GM23338 (cell line): Measurements from ENCODE around the gene SORCS2. TPM values are rescaled to one million over a fixed set of nuclear protein-coding genes. Genes with fewer than 3 reads are reported as not detected.

Experiments used
- ATAC-seq: fragments of 200-7000 bp; cut with Tn5 transposase; 3 replicates; pipeline ENCODE4 v1.9.1; 2020
- DNase-seq: peaks from one replicate; pipeline ENCODE4 v3.0.0-alpha.2; 2015; ENCODE audit warnings: low spot score
- H2AFZ ChIP-seq: fragments of 200-600 bp; sonication (generic); 2 replicates; pipeline ENCODE4 v1.8.0; 2016; ENCODE audit warnings: antibody characterized with exemption, mild to moderate bottlenecking, moderate library complexity
- H3F3A ChIP-seq: fragments of 200-600 bp; sonication (generic); replicated peaks from 2 replicates; pipeline ENCODE4 v1.8.0; 2017; ENCODE audit warnings: antibody characterized with exemption, mixed run types, low read depth
- H3K27ac ChIP-seq: fragments of 200-600 bp; sonication (generic); 2 replicates; pipeline ENCODE4 v1.6.1; 2016; ENCODE audit warnings: low read depth
- H3K27me3 ChIP-seq: fragments of 200-600 bp; sonication (generic); 2 replicates; pipeline ENCODE4 v1.8.0; 2016; ENCODE audit warnings: mild to moderate bottlenecking, mixed run types, moderate library complexity; ENCODE audit not compliant: insufficient read depth
- H3K36me3 ChIP-seq: fragments of 200-600 bp; sonication (generic); 2 replicates; pipeline ENCODE4 v1.8.0; 2016; ENCODE audit warnings: mild to moderate bottlenecking; ENCODE audit not compliant: insufficient read depth
- H3K4me1 ChIP-seq: fragments of 200-600 bp; sonication (generic); 2 replicates; pipeline ENCODE4 v1.8.0; 2016; ENCODE audit warnings: mild to moderate bottlenecking, moderate library complexity; ENCODE audit not compliant: insufficient read depth
- H3K4me2 ChIP-seq: fragments of 200-600 bp; sonication (generic); 2 replicates; pipeline ENCODE4 v1.7.1; 2017; ENCODE audit warnings: mixed run types
- H3K4me3 ChIP-seq: fragments of 200-600 bp; sonication (generic); 2 replicates; pipeline ENCODE4 v1.6.1; 2016; ENCODE audit warnings: mixed run types
- H3K79me2 ChIP-seq: fragments of 200-600 bp; sonication (generic); replicated peaks from 2 replicates; pipeline ENCODE4 v1.8.0; 2017; ENCODE audit warnings: mild to moderate bottlenecking; ENCODE audit not compliant: insufficient read depth
- H3K9me2 ChIP-seq: fragments of 200-600 bp; sonication (generic); 2 replicates; pipeline ENCODE4 v1.8.0; 2017; ENCODE audit not compliant: insufficient read depth
- H4K20me1 ChIP-seq: fragments of 200-600 bp; sonication (generic); replicated peaks from 2 replicates; pipeline ENCODE4 v1.8.0; 2017; ENCODE audit warnings: mild to moderate bottlenecking; ENCODE audit not compliant: insufficient read depth
- H3K27ac Mint-ChIP-seq: 2 replicates; pipeline ENCODE4 v1.8.0; 2020; ENCODE audit warnings: inconsistent platforms, mild to moderate bottlenecking, moderate library complexity, mixed read lengths
- H3K27me3 Mint-ChIP-seq: 3 replicates; pipeline ENCODE4 v1.8.0; 2022; ENCODE audit warnings: low read depth, mild to moderate bottlenecking, moderate library complexity, mixed read lengths, inconsistent platforms; ENCODE audit not compliant: insufficient read depth, poor library complexity
- H3K36me3 Mint-ChIP-seq: 3 replicates; pipeline ENCODE4 v1.8.0; 2021; ENCODE audit warnings: low read depth, mild to moderate bottlenecking, inconsistent platforms, moderate library complexity, mixed read lengths
- H3K4me1 Mint-ChIP-seq: 3 replicates; pipeline ENCODE4 v1.8.0; 2020; ENCODE audit warnings: mild to moderate bottlenecking, inconsistent platforms, mixed read lengths
- H3K4me3 Mint-ChIP-seq: 3 replicates; pipeline ENCODE4 v1.8.0; 2021; ENCODE audit warnings: moderate library complexity, mild to moderate bottlenecking, inconsistent platforms, mixed read lengths
- H3K9me3 Mint-ChIP-seq: 3 replicates; pipeline ENCODE4 v1.8.0; 2020; ENCODE audit warnings: moderate library complexity, mild to moderate bottlenecking, inconsistent platforms, mixed read lengths
- CREB1 ChIP-seq: fragments of 250-450 bp; sonication (Bioruptor Pico); IDR thresholded peaks from 2 replicates; pipeline ENCODE4 v1.5.0; 2020; ENCODE audit warnings: low read depth, mild to moderate bottlenecking, moderate library complexity
- EZH2 ChIP-seq: fragments of 200-600 bp; sonication (generic); IDR thresholded peaks from one replicate; pipeline ENCODE4 v1.8.0; 2017; ENCODE audit warnings: antibody characterized with exemption, mild to moderate bottlenecking, low read depth; ENCODE audit not compliant: unreplicated experiment
- EZH2phosphoT487 ChIP-seq: fragments of 200-600 bp; sonication (generic); IDR thresholded peaks from one replicate; pipeline ENCODE4 v1.8.1; 2018; ENCODE audit warnings: antibody characterized with exemption; ENCODE audit not compliant: unreplicated experiment
- JUNB ChIP-seq: IDR thresholded peaks from one replicate; pipeline ENCODE4 v1.6.1; 2016; ENCODE audit warnings: antibody characterized with exemption; ENCODE audit not compliant: unreplicated experiment
- NANOG ChIP-seq: IDR thresholded peaks from 2 replicates; pipeline ENCODE4 v1.6.1; 2016; ENCODE audit warnings: antibody characterized with exemption, borderline replicate concordance
- POLR2AphosphoS5 ChIP-seq: IDR thresholded peaks from 2 replicates; pipeline ENCODE4 v1.6.1; 2016; ENCODE audit warnings: antibody characterized with exemption, low read depth
- STAT1 ChIP-seq: IDR thresholded peaks from one replicate; pipeline ENCODE4 v1.6.1; 2016; ENCODE audit warnings: antibody characterized with exemption; ENCODE audit not compliant: unreplicated experiment
- ZNF114 ChIP-seq: fragments of 250-450 bp; sonication (Bioruptor Pico); IDR thresholded peaks from 2 replicates; pipeline ENCODE4 v1.5.0; 2020; ENCODE audit warnings: mild to moderate bottlenecking, moderate library complexity
- ZNF331 ChIP-seq: fragments of 250-450 bp; sonication (Bioruptor Pico); IDR thresholded peaks from 2 replicates; pipeline ENCODE4 v1.5.0; 2020; ENCODE audit warnings: low read depth, mild to moderate bottlenecking, moderate library complexity
- polyA plus RNA-seq: library from polyadenylated mRNA; unstranded; fragments of >200 nt; fragmentation: Nextera tagmentation; extraction: Ambion mirVana; gene quantifications from 2 replicates; pipeline ENCODE4 v1.2.1, GENCODE V29; 2016
- total RNA-seq: library from RNA; depleted of rRNA; stranded (reverse); fragments of >200 nt; shearing (Covaris generic); gene quantifications from 2 replicates; pipeline ENCODE4 v1.2.3, GENCODE V29; 2014
- TF ChIP-seq, protein P1 (sequence below): fragments of 250-450 bp; sonication (Bioruptor Pico); IDR thresholded peaks from 2 replicates; pipeline ENCODE4 v1.5.0; 2020; ENCODE audit warnings: mild to moderate bottlenecking, moderate library complexity
- TF ChIP-seq, protein P2 (sequence below): IDR thresholded peaks from one replicate; pipeline ENCODE4 v1.6.1; 2018; ENCODE audit warnings: antibody characterized with exemption; ENCODE audit not compliant: unreplicated experiment
- TF ChIP-seq, protein P3 (sequence below), 2 experiments: fragments of 200-600 bp in 1 of 2; sonication (generic) in 1 of 2; conservative IDR thresholded peaks; 2 replicates each; pipeline versions ENCODE4 v1.5.1 to v1.6.1; 2016 to 2017; ENCODE audit warnings: antibody characterized with exemption in 2 of 2, low read depth in 2 of 2, mild to moderate bottlenecking in 2 of 2, moderate library complexity in 1 of 2
- TF ChIP-seq, protein P4 (sequence below): IDR thresholded peaks from 2 replicates; pipeline ENCODE4 v1.6.1; 2016; ENCODE audit warnings: antibody characterized with exemption

The SORCS2 gene
- total and polyA plus RNA-seq, 2 experiments from 2014 or later = 0.47 to 2.4 TPM

DNA sequence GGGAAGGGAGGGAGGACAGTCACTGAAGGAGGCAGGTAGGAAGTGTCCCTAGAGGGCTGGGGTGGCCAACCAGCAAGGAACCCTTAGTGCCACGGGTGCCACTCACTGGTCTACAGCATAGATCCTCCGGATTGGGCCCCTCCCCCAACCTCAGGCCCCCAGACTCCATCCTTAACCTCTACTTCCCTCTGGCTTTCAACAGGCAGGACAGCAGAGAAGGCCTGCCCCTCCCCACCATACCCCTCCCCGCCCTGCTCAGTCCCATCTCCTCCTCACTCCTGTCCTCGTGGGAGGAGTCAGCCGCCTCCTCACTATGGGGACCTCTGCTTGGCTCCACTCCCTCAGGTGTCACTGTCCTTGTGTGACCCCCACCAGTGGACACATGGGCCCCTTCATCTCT is 320.1 kb downstream of the SORCS2 start:
- H3K27me3 Mint-ChIP-seq = peaks cover 8% of the 10 kb centered on the region

More for the DNA sequence above, 320.1 kb downstream of the SORCS2 start:
- peaks cover 32% of the 10 kb centered on the region for H3K4me1 Mint-ChIP-seq
- H3K36me3 Mint-ChIP-seq = no peaks in the 10 kb centered on the region
- TF ChIP-seq EZH2phosphoT487 = no peak
- no peak for TF ChIP-seq ZNF114 (CRISPR knock-in tag)
- no peak for TF ChIP-seq ZNF331 (CRISPR knock-in tag)
- TF ChIP-seq, protein P1, sequence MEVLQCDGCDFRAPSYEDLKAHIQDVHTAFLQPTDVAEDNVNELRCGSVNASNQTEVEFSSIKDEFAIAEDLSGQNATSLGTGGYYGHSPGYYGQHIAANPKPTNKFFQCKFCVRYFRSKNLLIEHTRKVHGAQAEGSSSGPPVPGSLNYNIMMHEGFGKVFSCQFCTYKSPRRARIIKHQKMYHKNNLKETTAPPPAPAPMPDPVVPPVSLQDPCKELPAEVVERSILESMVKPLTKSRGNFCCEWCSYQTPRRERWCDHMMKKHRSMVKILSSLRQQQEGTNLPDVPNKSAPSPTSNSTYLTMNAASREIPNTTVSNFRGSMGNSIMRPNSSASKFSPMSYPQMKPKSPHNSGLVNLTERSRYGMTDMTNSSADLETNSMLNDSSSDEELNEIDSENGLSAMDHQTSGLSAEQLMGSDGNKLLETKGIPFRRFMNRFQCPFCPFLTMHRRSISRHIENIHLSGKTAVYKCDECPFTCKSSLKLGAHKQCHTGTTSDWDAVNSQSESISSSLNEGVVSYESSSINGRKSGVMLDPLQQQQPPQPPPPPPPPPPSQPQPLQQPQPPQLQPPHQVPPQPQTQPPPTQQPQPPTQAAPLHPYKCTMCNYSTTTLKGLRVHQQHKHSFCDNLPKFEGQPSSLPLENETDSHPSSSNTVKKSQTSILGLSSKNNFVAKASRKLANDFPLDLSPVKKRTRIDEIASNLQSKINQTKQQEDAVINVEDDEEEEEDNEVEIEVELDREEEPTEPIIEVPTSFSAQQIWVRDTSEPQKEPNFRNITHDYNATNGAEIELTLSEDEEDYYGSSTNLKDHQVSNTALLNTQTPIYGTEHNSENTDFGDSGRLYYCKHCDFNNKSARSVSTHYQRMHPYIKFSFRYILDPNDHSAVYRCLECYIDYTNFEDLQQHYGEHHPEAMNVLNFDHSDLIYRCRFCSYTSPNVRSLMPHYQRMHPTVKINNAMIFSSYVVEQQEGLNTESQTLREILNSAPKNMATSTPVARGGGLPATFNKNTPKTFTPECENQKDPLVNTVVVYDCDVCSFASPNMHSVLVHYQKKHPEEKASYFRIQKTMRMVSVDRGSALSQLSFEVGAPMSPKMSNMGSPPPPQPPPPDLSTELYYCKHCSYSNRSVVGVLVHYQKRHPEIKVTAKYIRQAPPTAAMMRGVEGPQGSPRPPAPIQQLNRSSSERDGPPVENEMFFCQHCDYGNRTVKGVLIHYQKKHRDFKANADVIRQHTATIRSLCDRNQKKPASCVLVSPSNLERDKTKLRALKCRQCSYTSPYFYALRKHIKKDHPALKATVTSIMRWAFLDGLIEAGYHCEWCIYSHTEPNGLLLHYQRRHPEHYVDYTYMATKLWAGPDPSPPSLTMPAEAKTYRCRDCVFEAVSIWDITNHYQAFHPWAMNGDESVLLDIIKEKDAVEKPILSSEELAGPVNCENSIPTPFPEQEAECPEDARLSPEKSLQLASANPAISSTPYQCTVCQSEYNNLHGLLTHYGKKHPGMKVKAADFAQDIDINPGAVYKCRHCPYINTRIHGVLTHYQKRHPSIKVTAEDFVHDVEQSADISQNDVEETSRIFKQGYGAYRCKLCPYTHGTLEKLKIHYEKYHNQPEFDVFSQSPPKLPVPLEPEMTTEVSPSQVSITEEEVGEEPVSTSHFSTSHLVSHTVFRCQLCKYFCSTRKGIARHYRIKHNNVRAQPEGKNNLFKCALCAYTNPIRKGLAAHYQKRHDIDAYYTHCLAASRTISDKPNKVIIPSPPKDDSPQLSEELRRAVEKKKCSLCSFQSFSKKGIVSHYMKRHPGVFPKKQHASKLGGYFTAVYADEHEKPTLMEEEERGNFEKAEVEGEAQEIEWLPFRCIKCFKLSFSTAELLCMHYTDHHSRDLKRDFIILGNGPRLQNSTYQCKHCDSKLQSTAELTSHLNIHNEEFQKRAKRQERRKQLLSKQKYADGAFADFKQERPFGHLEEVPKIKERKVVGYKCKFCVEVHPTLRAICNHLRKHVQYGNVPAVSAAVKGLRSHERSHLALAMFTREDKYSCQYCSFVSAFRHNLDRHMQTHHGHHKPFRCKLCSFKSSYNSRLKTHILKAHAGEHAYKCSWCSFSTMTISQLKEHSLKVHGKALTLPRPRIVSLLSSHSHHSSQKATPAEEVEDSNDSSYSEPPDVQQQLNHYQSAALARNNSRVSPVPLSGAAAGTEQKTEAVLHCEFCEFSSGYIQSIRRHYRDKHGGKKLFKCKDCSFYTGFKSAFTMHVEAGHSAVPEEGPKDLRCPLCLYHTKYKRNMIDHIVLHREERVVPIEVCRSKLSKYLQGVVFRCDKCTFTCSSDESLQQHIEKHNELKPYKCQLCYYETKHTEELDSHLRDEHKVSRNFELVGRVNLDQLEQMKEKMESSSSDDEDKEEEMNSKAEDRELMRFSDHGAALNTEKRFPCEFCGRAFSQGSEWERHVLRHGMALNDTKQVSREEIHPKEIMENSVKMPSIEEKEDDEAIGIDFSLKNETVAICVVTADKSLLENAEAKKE (CRISPR knock-in tag) = no peak
- TF ChIP-seq, protein P2, sequence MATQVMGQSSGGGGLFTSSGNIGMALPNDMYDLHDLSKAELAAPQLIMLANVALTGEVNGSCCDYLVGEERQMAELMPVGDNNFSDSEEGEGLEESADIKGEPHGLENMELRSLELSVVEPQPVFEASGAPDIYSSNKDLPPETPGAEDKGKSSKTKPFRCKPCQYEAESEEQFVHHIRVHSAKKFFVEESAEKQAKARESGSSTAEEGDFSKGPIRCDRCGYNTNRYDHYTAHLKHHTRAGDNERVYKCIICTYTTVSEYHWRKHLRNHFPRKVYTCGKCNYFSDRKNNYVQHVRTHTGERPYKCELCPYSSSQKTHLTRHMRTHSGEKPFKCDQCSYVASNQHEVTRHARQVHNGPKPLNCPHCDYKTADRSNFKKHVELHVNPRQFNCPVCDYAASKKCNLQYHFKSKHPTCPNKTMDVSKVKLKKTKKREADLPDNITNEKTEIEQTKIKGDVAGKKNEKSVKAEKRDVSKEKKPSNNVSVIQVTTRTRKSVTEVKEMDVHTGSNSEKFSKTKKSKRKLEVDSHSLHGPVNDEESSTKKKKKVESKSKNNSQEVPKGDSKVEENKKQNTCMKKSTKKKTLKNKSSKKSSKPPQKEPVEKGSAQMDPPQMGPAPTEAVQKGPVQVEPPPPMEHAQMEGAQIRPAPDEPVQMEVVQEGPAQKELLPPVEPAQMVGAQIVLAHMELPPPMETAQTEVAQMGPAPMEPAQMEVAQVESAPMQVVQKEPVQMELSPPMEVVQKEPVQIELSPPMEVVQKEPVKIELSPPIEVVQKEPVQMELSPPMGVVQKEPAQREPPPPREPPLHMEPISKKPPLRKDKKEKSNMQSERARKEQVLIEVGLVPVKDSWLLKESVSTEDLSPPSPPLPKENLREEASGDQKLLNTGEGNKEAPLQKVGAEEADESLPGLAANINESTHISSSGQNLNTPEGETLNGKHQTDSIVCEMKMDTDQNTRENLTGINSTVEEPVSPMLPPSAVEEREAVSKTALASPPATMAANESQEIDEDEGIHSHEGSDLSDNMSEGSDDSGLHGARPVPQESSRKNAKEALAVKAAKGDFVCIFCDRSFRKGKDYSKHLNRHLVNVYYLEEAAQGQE = no peak
- TF ChIP-seq, protein P3, sequence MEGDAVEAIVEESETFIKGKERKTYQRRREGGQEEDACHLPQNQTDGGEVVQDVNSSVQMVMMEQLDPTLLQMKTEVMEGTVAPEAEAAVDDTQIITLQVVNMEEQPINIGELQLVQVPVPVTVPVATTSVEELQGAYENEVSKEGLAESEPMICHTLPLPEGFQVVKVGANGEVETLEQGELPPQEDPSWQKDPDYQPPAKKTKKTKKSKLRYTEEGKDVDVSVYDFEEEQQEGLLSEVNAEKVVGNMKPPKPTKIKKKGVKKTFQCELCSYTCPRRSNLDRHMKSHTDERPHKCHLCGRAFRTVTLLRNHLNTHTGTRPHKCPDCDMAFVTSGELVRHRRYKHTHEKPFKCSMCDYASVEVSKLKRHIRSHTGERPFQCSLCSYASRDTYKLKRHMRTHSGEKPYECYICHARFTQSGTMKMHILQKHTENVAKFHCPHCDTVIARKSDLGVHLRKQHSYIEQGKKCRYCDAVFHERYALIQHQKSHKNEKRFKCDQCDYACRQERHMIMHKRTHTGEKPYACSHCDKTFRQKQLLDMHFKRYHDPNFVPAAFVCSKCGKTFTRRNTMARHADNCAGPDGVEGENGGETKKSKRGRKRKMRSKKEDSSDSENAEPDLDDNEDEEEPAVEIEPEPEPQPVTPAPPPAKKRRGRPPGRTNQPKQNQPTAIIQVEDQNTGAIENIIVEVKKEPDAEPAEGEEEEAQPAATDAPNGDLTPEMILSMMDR (conservative IDR thresholded peaks at IDR 0.05; ENCODE audit: low read depth in 2 of 2) = no peak
- TF ChIP-seq STAT1 = no peak
- no peak for TF ChIP-seq EZH2
- no peak for TF ChIP-seq CREB1
- no peak for TF ChIP-seq JUNB
- TF ChIP-seq POLR2AphosphoS5 = no peak
- TF ChIP-seq NANOG = no peak
- TF ChIP-seq, protein P4, sequence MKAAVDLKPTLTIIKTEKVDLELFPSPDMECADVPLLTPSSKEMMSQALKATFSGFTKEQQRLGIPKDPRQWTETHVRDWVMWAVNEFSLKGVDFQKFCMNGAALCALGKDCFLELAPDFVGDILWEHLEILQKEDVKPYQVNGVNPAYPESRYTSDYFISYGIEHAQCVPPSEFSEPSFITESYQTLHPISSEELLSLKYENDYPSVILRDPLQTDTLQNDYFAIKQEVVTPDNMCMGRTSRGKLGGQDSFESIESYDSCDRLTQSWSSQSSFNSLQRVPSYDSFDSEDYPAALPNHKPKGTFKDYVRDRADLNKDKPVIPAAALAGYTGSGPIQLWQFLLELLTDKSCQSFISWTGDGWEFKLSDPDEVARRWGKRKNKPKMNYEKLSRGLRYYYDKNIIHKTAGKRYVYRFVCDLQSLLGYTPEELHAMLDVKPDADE = no peak
- H4K20me1 ChIP-seq = no peaks in the 10 kb centered on the region
- H3K27ac ChIP-seq = no peak overlapping the region
- H3F3A ChIP-seq = no peaks in the 10 kb centered on the region
- no peak overlapping the region for H2AFZ ChIP-seq
- no peak overlapping the region for H3K4me3 Mint-ChIP-seq
- H3K9me2 ChIP-seq = no peaks in the 10 kb centered on the region
- no peak overlapping the region for H3K4me3 ChIP-seq
- no peaks in the 10 kb centered on the region for H3K79me2 ChIP-seq
- no peaks in the 10 kb centered on the region for H3K36me3 ChIP-seq
- no peaks in the 10 kb centered on the region for H3K4me1 ChIP-seq
- ATAC-seq = peak; percentile 37
- H3K4me2 ChIP-seq = no peak overlapping the region
- H3K27ac Mint-ChIP-seq = no peak overlapping the region
- H3K9me3 Mint-ChIP-seq = no peaks in the 10 kb centered on the region
- no peak for DNase-seq
- no peaks in the 10 kb centered on the region for H3K27me3 ChIP-seq
